ENCODE measurements around the gene DYNC2I2. TPM values are rescaled to one million over a fixed set of nuclear protein-coding genes. Genes with fewer than 3 reads are reported as not detected.

The DYNC2I2 gene
- total RNA-seq, 1 donor from 2014 or later, result 56.1 TPM

GRCh38 chr9:128687453-128687852 lies 30.8 kb upstream of the DYNC2I2 start:
- TF ChIP-seq CTCF (IDR thresholded peaks at IDR 0.05; ENCODE audit: insufficient read depth, low read length, poor library complexity, severe bottlenecking), result no peak
- Histone ChIP-seq H3K27me3 (ENCODE audit: control insufficient read depth, insufficient read depth, low read length) (no peaks in the 10 kb centered on the region), H3K36me3 (ENCODE audit: control insufficient read depth, insufficient read depth, low read length) (peaks cover 1% of the 10 kb centered on the region), H3K4me3 (ENCODE audit: low read depth, low read length) (no peak overlapping the region)
- DNase-seq (ENCODE audit: low read depth), result no peak

- H3K36me3 ChIP-seq (ENCODE audit: control insufficient read depth, insufficient read depth, low read length), result peaks cover 1% of the 10 kb centered on the region
- no peak for DNase-seq (ENCODE audit: low read depth)
- no peak overlapping the region for H3K4me3 ChIP-seq (ENCODE audit: low read depth, low read length)
- H3K27me3 ChIP-seq (ENCODE audit: control insufficient read depth, insufficient read depth, low read length), result no peaks in the 10 kb centered on the region
- no peak for TF ChIP-seq CTCF (IDR thresholded peaks at IDR 0.05; ENCODE audit: insufficient read depth, low read length, poor library complexity, severe bottlenecking)
Observed at GRCh38 chr9:128685636-128686489, 29.2 kb upstream of the DYNC2I2 start.

- DNase-seq (ENCODE audit: low read depth), result peak; percentile 61
- Histone ChIP-seq H3K27me3 (ENCODE audit: control insufficient read depth, insufficient read depth, low read length) (no peaks in the 10 kb centered on the region), H3K36me3 (ENCODE audit: control insufficient read depth, insufficient read depth, low read length) (no peaks in the 10 kb centered on the region), H3K4me3 (ENCODE audit: low read depth, low read length) (peak overlapping the region; percentile 57)
- TF ChIP-seq CTCF (IDR thresholded peaks at IDR 0.05; ENCODE audit: insufficient read depth, low read length, poor library complexity, severe bottlenecking), result no peak
Observed at GRCh38 chr9:128684325-128685199, 27.9 kb upstream of the DYNC2I2 start.

GRCh38 chr9:128684065-128684324 lies 27.3 kb upstream of the DYNC2I2 start:
- Histone ChIP-seq H3K36me3 (ENCODE audit: control insufficient read depth, insufficient read depth, low read length) (no peaks in the 10 kb centered on the region), H3K27me3 (ENCODE audit: control insufficient read depth, insufficient read depth, low read length) (no peaks in the 10 kb centered on the region), H3K4me3 (ENCODE audit: low read depth, low read length) (peak overlapping the region; percentile 57)
- DNase-seq (ENCODE audit: low read depth), result no peak
- TF ChIP-seq CTCF (IDR thresholded peaks at IDR 0.05; ENCODE audit: insufficient read depth, low read length, poor library complexity, severe bottlenecking), result no peak

GRCh38 chr9:128683340-128684064 lies 26.9 kb upstream of the DYNC2I2 start:
- TF ChIP-seq CTCF (IDR thresholded peaks at IDR 0.05; ENCODE audit: insufficient read depth, low read length, poor library complexity, severe bottlenecking), result no peak
- no peak for DNase-seq (ENCODE audit: low read depth)
- H3K36me3 ChIP-seq (ENCODE audit: control insufficient read depth, insufficient read depth, low read length), result no peaks in the 10 kb centered on the region
- no peaks in the 10 kb centered on the region for H3K27me3 ChIP-seq (ENCODE audit: control insufficient read depth, insufficient read depth, low read length)
- peak overlapping the region; percentile 57 for H3K4me3 ChIP-seq (ENCODE audit: low read depth, low read length)

Measured in kidney epithelial cell (primary cell).